ENCODE measurements around the gene PDZRN3.

- TF ChIP-seq CTCF (IDR thresholded peaks at IDR 0.05; ENCODE audit: extremely low read depth in 1 of 2, insufficient read depth in 1 of 2, low read depth in 1 of 2, low read length in 2 of 2) (no peak), POLR2A (IDR thresholded peaks at IDR 0.05; ENCODE audit: low read depth, low read length) (no peak), MYC (IDR thresholded peaks at IDR 0.05; ENCODE audit: low read depth, low read length) (no peak)
These were observed 40.5 kb upstream of the PDZRN3 start for GRCh38 chr3:73665286-73665685.
